ENCODE data around the gene SORCS2.

SORCS2 gene

GRCh38 chr4:7778510-7779431, 586.4 kb downstream of the SORCS2 start:
- Histone ChIP-seq H3K9me3 (no peaks in the 10 kb centered on the region), H3K27me3 (no peaks in the 10 kb centered on the region), H3K36me3 (peaks cover 94% of the 10 kb centered on the region), H3K4me1 (no peaks in the 10 kb centered on the region), H3K4me3 (ENCODE audit: low read depth, low read length) (no peak overlapping the region)
- TF ChIP-seq, protein P1, sequence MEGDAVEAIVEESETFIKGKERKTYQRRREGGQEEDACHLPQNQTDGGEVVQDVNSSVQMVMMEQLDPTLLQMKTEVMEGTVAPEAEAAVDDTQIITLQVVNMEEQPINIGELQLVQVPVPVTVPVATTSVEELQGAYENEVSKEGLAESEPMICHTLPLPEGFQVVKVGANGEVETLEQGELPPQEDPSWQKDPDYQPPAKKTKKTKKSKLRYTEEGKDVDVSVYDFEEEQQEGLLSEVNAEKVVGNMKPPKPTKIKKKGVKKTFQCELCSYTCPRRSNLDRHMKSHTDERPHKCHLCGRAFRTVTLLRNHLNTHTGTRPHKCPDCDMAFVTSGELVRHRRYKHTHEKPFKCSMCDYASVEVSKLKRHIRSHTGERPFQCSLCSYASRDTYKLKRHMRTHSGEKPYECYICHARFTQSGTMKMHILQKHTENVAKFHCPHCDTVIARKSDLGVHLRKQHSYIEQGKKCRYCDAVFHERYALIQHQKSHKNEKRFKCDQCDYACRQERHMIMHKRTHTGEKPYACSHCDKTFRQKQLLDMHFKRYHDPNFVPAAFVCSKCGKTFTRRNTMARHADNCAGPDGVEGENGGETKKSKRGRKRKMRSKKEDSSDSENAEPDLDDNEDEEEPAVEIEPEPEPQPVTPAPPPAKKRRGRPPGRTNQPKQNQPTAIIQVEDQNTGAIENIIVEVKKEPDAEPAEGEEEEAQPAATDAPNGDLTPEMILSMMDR (IDR thresholded peaks at IDR 0.05; ENCODE audit: low read depth, low read length), result no peak
- no peak for DNase-seq

DNA sequence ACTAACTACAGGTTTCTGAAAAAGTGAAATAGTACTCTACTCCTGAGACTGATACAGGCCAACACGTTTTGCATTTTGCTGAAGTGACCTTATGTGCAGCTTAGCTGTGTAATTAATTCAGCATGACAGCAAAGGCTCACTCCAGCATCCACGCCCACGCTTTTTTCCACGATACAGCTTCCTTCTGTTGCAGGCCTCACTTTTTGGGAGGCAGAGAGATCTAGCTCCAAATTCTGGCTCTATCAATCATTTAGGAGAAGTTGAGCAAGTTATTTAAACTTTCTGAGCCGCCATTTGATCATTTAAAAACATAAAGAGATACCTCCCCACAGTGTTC, 587.1 kb downstream of the SORCS2 start:
- DNase-seq, result no peak
- Histone ChIP-seq H3K9me3 (no peaks in the 10 kb centered on the region), H3K36me3 (peaks cover 94% of the 10 kb centered on the region), H3K4me3 (ENCODE audit: low read depth, low read length) (no peak overlapping the region), H3K4me1 (no peaks in the 10 kb centered on the region), H3K27me3 (no peaks in the 10 kb centered on the region)
- TF ChIP-seq, protein P1 (IDR thresholded peaks at IDR 0.05; ENCODE audit: low read depth, low read length), result no peak

DNA sequence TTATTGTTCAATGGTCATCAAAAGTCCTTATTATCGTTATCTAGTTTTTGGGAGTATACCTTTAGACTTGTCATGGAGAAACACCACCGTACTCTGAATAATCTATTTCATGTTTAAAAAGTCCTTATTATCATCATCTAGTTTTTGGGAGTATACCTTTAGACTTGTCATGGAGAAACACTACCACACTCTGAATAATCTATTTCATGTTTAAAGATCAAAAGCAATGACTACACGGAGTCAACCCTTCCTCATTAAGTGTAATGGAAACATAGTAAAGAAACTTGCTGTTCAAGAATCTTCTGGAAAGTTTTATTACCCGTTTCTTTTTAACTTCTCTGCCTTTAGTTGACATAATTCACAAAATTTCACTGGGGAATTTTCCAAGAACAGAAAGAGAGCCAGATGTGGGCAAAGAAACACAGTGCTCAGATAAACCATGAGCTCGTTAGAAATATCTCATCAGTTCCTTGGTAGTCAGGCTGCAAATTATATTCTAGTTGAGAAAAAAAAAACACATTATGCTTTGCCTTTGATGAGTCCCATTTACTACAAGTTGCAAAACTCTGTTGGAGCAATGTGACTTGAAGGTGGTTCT, 588.5 kb downstream of the SORCS2 start:
- Histone ChIP-seq H3K4me1 (peaks cover 8% of the 10 kb centered on the region; the same call in 1 of the 2 replicates), H3K27me3 (no peaks in the 10 kb centered on the region), H3K4me3 (ENCODE audit: low read depth, low read length) (no peak overlapping the region), H3K36me3 (peaks cover 92% of the 10 kb centered on the region), H3K9me3 (no peaks in the 10 kb centered on the region)
- DNase-seq, result no peak
- TF ChIP-seq, protein P1 (IDR thresholded peaks at IDR 0.05; ENCODE audit: low read depth, low read length), result no peak

DNA sequence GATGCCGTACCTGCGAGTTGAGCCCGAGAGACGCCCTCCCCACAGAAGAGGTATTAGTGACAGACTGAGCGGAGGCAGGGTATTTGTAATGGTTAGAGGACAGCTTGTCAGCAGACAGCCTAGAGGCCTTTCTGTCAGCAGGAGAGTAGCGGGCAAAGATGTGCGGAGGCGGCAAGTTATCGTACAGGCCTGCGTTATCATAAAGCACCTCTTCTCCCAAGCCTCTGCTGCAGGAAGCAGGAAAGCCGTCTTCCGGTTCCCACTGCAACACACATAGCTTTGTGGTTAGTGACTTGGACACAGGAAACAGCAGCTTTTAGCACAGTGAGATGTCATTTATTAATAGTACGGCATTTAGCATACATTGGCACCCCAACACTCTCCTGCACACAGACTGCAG, 589.0 kb downstream of the SORCS2 start:
- Histone ChIP-seq H3K36me3 (peaks cover 92% of the 10 kb centered on the region), H3K4me3 (ENCODE audit: low read depth, low read length) (no peak overlapping the region), H3K9me3 (no peaks in the 10 kb centered on the region), H3K4me1 (peaks cover 8% of the 10 kb centered on the region; the same call in 1 of the 2 replicates), H3K27me3 (no peaks in the 10 kb centered on the region)
- DNase-seq, result no peak
- TF ChIP-seq, protein P1 (IDR thresholded peaks at IDR 0.05; ENCODE audit: low read depth, low read length), result no peak

GRCh38 chr4:7781993-7782392, 589.7 kb downstream of the SORCS2 start:
- TF ChIP-seq, protein P1 (IDR thresholded peaks at IDR 0.05; ENCODE audit: low read depth, low read length), result no peak
- Histone ChIP-seq H3K4me3 (ENCODE audit: low read depth, low read length) (no peak overlapping the region), H3K4me1 (peaks cover 8% of the 10 kb centered on the region; the same call in 1 of the 2 replicates), H3K36me3 (peaks cover 92% of the 10 kb centered on the region), H3K9me3 (no peaks in the 10 kb centered on the region), H3K27me3 (no peaks in the 10 kb centered on the region)
- DNase-seq, result no peak

- no peaks in the 10 kb centered on the region for H3K9me3 ChIP-seq
- DNase-seq, result no peak
- H3K4me1 ChIP-seq, result peaks cover 8% of the 10 kb centered on the region; the same call in 1 of the 2 replicates
- TF ChIP-seq, protein P1 (IDR thresholded peaks at IDR 0.05; ENCODE audit: low read depth, low read length), result no peak
- peaks cover 92% of the 10 kb centered on the region for H3K36me3 ChIP-seq
- H3K4me3 ChIP-seq (ENCODE audit: low read depth, low read length), result no peak overlapping the region
- no peaks in the 10 kb centered on the region for H3K27me3 ChIP-seq
Observed at GRCh38 chr4:7782783-7783182, 590.4 kb downstream of the SORCS2 start.

Measured in BE2C (cell line).